MM.1S (cell line): ENCODE measurements around the gene SYNE1.
A peak's percentile ranks its signal among the peaks of the same experiment; 100 is the strongest.

Experiments used
- DNase-seq: peaks from one replicate; pipeline ENCODE4 v3.0.0-alpha.2; 2015
- H2AFZ ChIP-seq: fragments of 300-600 bp; sonication (generic); 2 replicates; pipeline ENCODE4 v1.6.0; 2016; ENCODE audit warnings: antibody characterized with exemption, low read length
- H3F3A ChIP-seq: fragments of 300-600 bp; sonication (generic); 2 replicates; pipeline ENCODE4 v1.6.1; 2016; ENCODE audit warnings: mild to moderate bottlenecking, antibody characterized with exemption, low read length, moderate library complexity, mixed read lengths; ENCODE audit not compliant: insufficient read depth
- H3K27ac ChIP-seq: fragments of 300-600 bp; sonication (generic); 2 replicates; pipeline ENCODE4 v1.5.1; 2016; ENCODE audit warnings: mild to moderate bottlenecking, low read length
- H3K27me3 ChIP-seq: fragments of 300-600 bp; sonication (generic); replicated peaks from 2 replicates; pipeline ENCODE4 v1.6.0; 2016; ENCODE audit warnings: low read length; ENCODE audit not compliant: insufficient read depth
- H3K36me3 ChIP-seq: fragments of 300-600 bp; sonication (generic); replicated peaks from 2 replicates; pipeline ENCODE4 v1.6.1; 2016; ENCODE audit warnings: mild to moderate bottlenecking, low read length, mixed read lengths; ENCODE audit not compliant: insufficient read depth
- H3K4me1 ChIP-seq: fragments of 300-600 bp; sonication (generic); 2 replicates; pipeline ENCODE4 v1.6.1; 2016; ENCODE audit warnings: low read length, mixed read lengths
- H3K4me2 ChIP-seq: fragments of 300-600 bp; sonication (generic); 2 replicates; pipeline ENCODE4 v1.6.0; 2016; ENCODE audit warnings: low read depth, low read length
- H3K4me3 ChIP-seq: fragments of 300-600 bp; sonication (generic); 2 replicates; pipeline ENCODE4 v1.5.1; 2016; ENCODE audit warnings: low read length, mixed read lengths
- H3K79me2 ChIP-seq: fragments of 300-600 bp; sonication (generic); 2 replicates; pipeline ENCODE4 v1.6.1; 2016; ENCODE audit warnings: mixed run types, low read length, mixed read lengths
- H3K9ac ChIP-seq: fragments of 300-600 bp; sonication (generic); 2 replicates; pipeline ENCODE4 v1.6.1; 2016; ENCODE audit warnings: low read length, mixed read lengths
- H3K9me2 ChIP-seq: fragments of 300-600 bp; sonication (generic); replicated peaks from 2 replicates; pipeline ENCODE4 v1.6.1; 2016; ENCODE audit warnings: mild to moderate bottlenecking, low read length, mixed read lengths; ENCODE audit not compliant: insufficient read depth
- H3K9me3 ChIP-seq: fragments of 300-600 bp; sonication (generic); replicated peaks from 2 replicates; pipeline ENCODE4 v1.6.1; 2016; ENCODE audit warnings: mild to moderate bottlenecking, low read length, mixed read lengths; ENCODE audit not compliant: insufficient read depth
- H4K20me1 ChIP-seq: fragments of 300-600 bp; sonication (generic); 2 replicates; pipeline ENCODE4 v1.6.1; 2016; ENCODE audit warnings: mild to moderate bottlenecking, low read length, moderate library complexity, mixed read lengths; ENCODE audit not compliant: insufficient read depth
- EZH2 ChIP-seq: fragments of 300-600 bp; sonication (generic); optimal IDR thresholded peaks from 2 replicates; pipeline ENCODE3; 2017; ENCODE audit warnings: low read depth, mild to moderate bottlenecking, antibody characterized with exemption, low read length, mixed read lengths
- EZH2phosphoT487 ChIP-seq: fragments of 300-600 bp; sonication (generic); IDR thresholded peaks from 2 replicates; pipeline ENCODE4 v1.6.1; 2018; ENCODE audit warnings: antibody characterized with exemption, low read length
- TF ChIP-seq, protein P1 (sequence below): fragments of 300-600 bp; sonication (generic); IDR thresholded peaks from 2 replicates; pipeline ENCODE4 v1.5.1; 2016; ENCODE audit warnings: antibody characterized with exemption, low read length, mixed read lengths

SYNE1 gene

DNA sequence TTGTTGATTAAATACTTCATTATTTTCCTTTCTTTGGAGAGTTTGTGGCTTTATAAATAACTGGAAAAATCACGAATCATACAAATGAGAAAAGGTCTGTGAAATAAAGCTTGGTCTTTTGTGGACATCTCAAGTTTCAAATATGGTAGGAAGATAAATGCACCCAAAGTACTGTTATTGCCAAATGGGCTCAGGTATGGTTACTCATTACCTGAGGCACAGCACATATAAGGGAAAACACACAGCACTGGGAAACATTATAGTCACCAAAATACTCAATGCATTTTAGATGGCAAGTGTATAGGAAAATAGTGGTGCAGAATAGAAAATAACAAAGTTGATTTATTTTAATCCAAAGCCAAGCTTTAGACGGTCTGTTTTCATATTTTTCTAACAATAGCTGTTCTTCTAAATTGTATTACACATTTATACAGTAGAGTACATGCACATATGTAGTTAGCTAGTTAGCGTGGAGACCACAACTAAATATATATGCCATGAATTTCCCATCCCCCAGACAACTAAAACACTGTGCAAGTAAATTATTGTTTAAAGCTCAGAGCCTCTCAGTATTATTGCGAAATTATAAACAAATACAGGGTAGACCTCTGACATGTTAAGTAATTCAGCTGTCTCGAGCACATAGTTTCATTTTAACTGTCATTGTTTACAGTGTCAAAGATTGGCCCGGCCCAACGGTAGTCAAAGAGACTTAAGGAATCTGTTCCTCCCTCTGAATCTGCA is 336.0 kb downstream of the SYNE1 start:
- H3K4me2 ChIP-seq, result peak overlapping the region; percentile 91
- H3K4me1 ChIP-seq, result no peaks in the 10 kb centered on the region; the same call in 1 of the 2 replicates
- no peak for DNase-seq
- H3K36me3 ChIP-seq, result no peaks in the 10 kb centered on the region
- peaks cover 24% of the 10 kb centered on the region for H3K79me2 ChIP-seq
- peak overlapping the region; percentile 86; the same call in 1 of the 2 replicates for H3K27ac ChIP-seq
- peak overlapping the region; percentile 85 for H2AFZ ChIP-seq
- no peaks in the 10 kb centered on the region for H4K20me1 ChIP-seq
- H3K9ac ChIP-seq, result peak overlapping the region; percentile 67
- no peaks in the 10 kb centered on the region for H3K9me3 ChIP-seq
- peaks cover 33% of the 10 kb centered on the region for H3F3A ChIP-seq
- TF ChIP-seq EZH2, result no peak
- TF ChIP-seq, protein P1, sequence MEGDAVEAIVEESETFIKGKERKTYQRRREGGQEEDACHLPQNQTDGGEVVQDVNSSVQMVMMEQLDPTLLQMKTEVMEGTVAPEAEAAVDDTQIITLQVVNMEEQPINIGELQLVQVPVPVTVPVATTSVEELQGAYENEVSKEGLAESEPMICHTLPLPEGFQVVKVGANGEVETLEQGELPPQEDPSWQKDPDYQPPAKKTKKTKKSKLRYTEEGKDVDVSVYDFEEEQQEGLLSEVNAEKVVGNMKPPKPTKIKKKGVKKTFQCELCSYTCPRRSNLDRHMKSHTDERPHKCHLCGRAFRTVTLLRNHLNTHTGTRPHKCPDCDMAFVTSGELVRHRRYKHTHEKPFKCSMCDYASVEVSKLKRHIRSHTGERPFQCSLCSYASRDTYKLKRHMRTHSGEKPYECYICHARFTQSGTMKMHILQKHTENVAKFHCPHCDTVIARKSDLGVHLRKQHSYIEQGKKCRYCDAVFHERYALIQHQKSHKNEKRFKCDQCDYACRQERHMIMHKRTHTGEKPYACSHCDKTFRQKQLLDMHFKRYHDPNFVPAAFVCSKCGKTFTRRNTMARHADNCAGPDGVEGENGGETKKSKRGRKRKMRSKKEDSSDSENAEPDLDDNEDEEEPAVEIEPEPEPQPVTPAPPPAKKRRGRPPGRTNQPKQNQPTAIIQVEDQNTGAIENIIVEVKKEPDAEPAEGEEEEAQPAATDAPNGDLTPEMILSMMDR, result no peak
- TF ChIP-seq EZH2phosphoT487, result no peak
- H3K4me3 ChIP-seq, result peak overlapping the region; percentile 84
- no peaks in the 10 kb centered on the region for H3K27me3 ChIP-seq
- no peaks in the 10 kb centered on the region for H3K9me2 ChIP-seq

DNA sequence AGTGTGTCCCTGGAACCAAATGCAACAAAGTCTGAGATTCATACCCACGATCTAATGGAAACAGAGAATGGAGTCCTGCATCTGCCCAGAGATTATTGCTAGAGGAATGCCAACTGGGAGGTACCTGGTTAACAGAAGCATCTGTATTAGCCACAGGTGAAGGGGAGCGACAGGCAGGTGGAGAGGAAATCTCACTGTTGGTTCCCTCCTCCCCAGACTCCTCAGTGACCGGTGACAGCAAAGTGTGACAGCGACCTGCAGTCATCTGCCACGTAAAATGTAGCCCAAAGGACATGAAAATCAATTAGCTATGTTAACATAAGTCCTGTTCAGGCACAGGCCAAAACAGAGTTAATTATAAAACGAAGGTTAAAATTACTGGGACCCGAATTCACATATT is 336.6 kb downstream of the SYNE1 start:
- peak overlapping the region; percentile 67; the same call in 1 of the 2 replicates for H3K9ac ChIP-seq

GRCh38 chr6:152298848-152299735 is 338.1 kb downstream of the SYNE1 start:
- Histone ChIP-seq H3K36me3 (no peaks in the 10 kb centered on the region), H2AFZ (no peak overlapping the region), H3K4me2 (peak overlapping the region; percentile 91), H3K4me3 (peak overlapping the region; percentile 27), H3K27ac (peak overlapping the region; percentile 69; the same call in 1 of the 2 replicates), H3F3A (peaks cover 33% of the 10 kb centered on the region), H3K9me2 (no peaks in the 10 kb centered on the region), H3K9ac (peak overlapping the region; percentile 25; the same call in 1 of the 2 replicates), H3K9me3 (no peaks in the 10 kb centered on the region), H3K79me2 (peaks cover 24% of the 10 kb centered on the region), H3K27me3 (no peaks in the 10 kb centered on the region), H3K4me1 (no peaks in the 10 kb centered on the region; the same call in 1 of the 2 replicates), H4K20me1 (no peaks in the 10 kb centered on the region)
- DNase-seq, result peak; percentile 49
- no peak for TF ChIP-seq EZH2
- TF ChIP-seq, protein P1, result no peak
- no peak for TF ChIP-seq EZH2phosphoT487

More for the DNA sequence above, 336.6 kb downstream of the SYNE1 start:
- peak overlapping the region; percentile 91 for H3K4me2 ChIP-seq
- no peaks in the 10 kb centered on the region for H3K36me3 ChIP-seq
- DNase-seq, result peak; percentile 21
- H4K20me1 ChIP-seq, result no peaks in the 10 kb centered on the region
- H3K9me2 ChIP-seq, result no peaks in the 10 kb centered on the region
- peaks cover 33% of the 10 kb centered on the region for H3F3A ChIP-seq
- H3K9me3 ChIP-seq, result no peaks in the 10 kb centered on the region
- H3K27me3 ChIP-seq, result no peaks in the 10 kb centered on the region
- no peak for TF ChIP-seq EZH2
- no peak for TF ChIP-seq EZH2phosphoT487
- TF ChIP-seq, protein P1, result no peak
- peaks cover 24% of the 10 kb centered on the region for H3K79me2 ChIP-seq
- H3K4me3 ChIP-seq, result peak overlapping the region; percentile 84
- H2AFZ ChIP-seq, result peak overlapping the region; percentile 43; the same call in 1 of the 2 replicates
- no peaks in the 10 kb centered on the region; the same call in 1 of the 2 replicates for H3K4me1 ChIP-seq
- peak overlapping the region; percentile 86; the same call in 1 of the 2 replicates for H3K27ac ChIP-seq
